Neural cell (in vitro differentiated cells): ENCODE results near the gene SH3TC1. TPM values are rescaled to one million over a fixed set of nuclear protein-coding genes. Genes with fewer than 3 reads are reported as not detected.

Experiments
- H2AFZ ChIP-seq: fragments of 200-600, 300-800 bp; sonication (generic), shearing (Covaris generic); 2 replicates; pipeline ENCODE4 v1.6.0; 2014; ENCODE audit warnings: low read depth, mild to moderate bottlenecking, antibody characterized with exemption, low read length, moderate library complexity
- H3F3A ChIP-seq: fragments of 200-600 bp; shearing (Covaris generic); 2 replicates; pipeline ENCODE4 v1.6.1; 2016; ENCODE audit warnings: mild to moderate bottlenecking, moderate library complexity, mixed read lengths, antibody characterized with exemption, low read length; ENCODE audit not compliant: insufficient read depth, poor library complexity, severe bottlenecking
- H3K27ac ChIP-seq: fragments of 200-600, 300-800 bp; sonication (generic), shearing (Covaris generic); 2 replicates; pipeline ENCODE4 v1.5.1; 2014; ENCODE audit warnings: mild to moderate bottlenecking, low read length, moderate library complexity
- H3K27me3 ChIP-seq: fragments of 300-800, 200-600 bp; sonication (generic), shearing (Covaris generic); 2 replicates; pipeline ENCODE4 v1.6.0; 2014; ENCODE audit warnings: mild to moderate bottlenecking, low read depth, low read length, moderate library complexity; ENCODE audit not compliant: insufficient read depth
- H3K36me3 ChIP-seq: fragments of 300-800, 200-600 bp; sonication (generic), shearing (Covaris generic); 2 replicates; pipeline ENCODE4 v1.5.1; 2014; ENCODE audit warnings: mild to moderate bottlenecking, antibody characterized with exemption, low read length, moderate library complexity; ENCODE audit not compliant: insufficient read depth
- H3K4me2 ChIP-seq: fragments of 300-800, 200-600 bp; sonication (generic), shearing (Covaris generic); 2 replicates; pipeline ENCODE4 v1.6.0; 2014; ENCODE audit warnings: mild to moderate bottlenecking, low read length
- H3K4me3 ChIP-seq: fragments of 300-800, 200-600 bp; sonication (generic), shearing (Covaris generic); 2 replicates; pipeline ENCODE4 v1.5.1; 2014; ENCODE audit warnings: mild to moderate bottlenecking, low read length, moderate library complexity
- H3K79me2 ChIP-seq: fragments of 200-600 bp; shearing (Covaris generic); replicated peaks from 2 replicates; pipeline ENCODE4 v1.6.0; 2014; ENCODE audit warnings: mild to moderate bottlenecking, low read length, moderate library complexity; ENCODE audit not compliant: insufficient read depth
- H3K9ac ChIP-seq: fragments of 300-800, 200-600 bp; sonication (generic), shearing (Covaris generic); 2 replicates; pipeline ENCODE4 v1.6.1; 2016; ENCODE audit warnings: mild to moderate bottlenecking, low read length, mixed read lengths
- H3K9me2 ChIP-seq: fragments of 200-600 bp; shearing (Covaris generic); 2 replicates; pipeline ENCODE4 v1.6.1; 2016; ENCODE audit warnings: mild to moderate bottlenecking, low read length, mixed read lengths; ENCODE audit not compliant: insufficient read depth
- H3K9me3 ChIP-seq: fragments of 200-600, 300-800 bp; sonication (generic), shearing (Covaris generic); 2 replicates; pipeline ENCODE4 v1.6.1; 2016; ENCODE audit warnings: mild to moderate bottlenecking, mixed run types, low read length, moderate library complexity, mixed read lengths
- H4K20me1 ChIP-seq: fragments of 200-600 bp; shearing (Covaris generic); 2 replicates; pipeline ENCODE4 v1.6.1; 2016; ENCODE audit warnings: mild to moderate bottlenecking, mixed run types; ENCODE audit not compliant: insufficient read depth
- CTCF ChIP-seq: fragments of 450-650 bp; IDR thresholded peaks from 2 replicates; pipeline ENCODE4 v1.5.1; 2014; ENCODE audit warnings: antibody characterized with exemption, mild to moderate bottlenecking, moderate library complexity; ENCODE audit not compliant: poor library complexity, severe bottlenecking
- EP300 ChIP-seq: fragments of 450-650 bp; conservative IDR thresholded peaks from 2 replicates; pipeline ENCODE4 v1.6.1; 2014; ENCODE audit warnings: antibody characterized with exemption, mild to moderate bottlenecking, moderate library complexity; ENCODE audit not compliant: poor library complexity, severe bottlenecking
- EZH2 ChIP-seq: fragments of 200-600, 300-800 bp; shearing (Covaris generic), sonication (generic); IDR thresholded peaks from 2 replicates; pipeline ENCODE4 v1.6.1; 2014; ENCODE audit warnings: antibody characterized with exemption, low read length, borderline replicate concordance, mild to moderate bottlenecking; ENCODE audit not compliant: insufficient read depth, poor library complexity, severe bottlenecking
- MXI1 ChIP-seq: fragments of 450-650 bp; conservative IDR thresholded peaks from 2 replicates; pipeline ENCODE4 v1.6.1; 2014; ENCODE audit warnings: antibody characterized with exemption, mild to moderate bottlenecking; ENCODE audit not compliant: poor library complexity, severe bottlenecking
- POLR2AphosphoS5 ChIP-seq: IDR thresholded peaks from 2 replicates; pipeline ENCODE4 v1.6.1; 2012
- RAD21 ChIP-seq: fragments of 450-650 bp; conservative IDR thresholded peaks from 2 replicates; pipeline ENCODE4 v1.6.1; 2014; ENCODE audit warnings: antibody characterized with exemption, mild to moderate bottlenecking, moderate library complexity
- REST ChIP-seq: IDR thresholded peaks from 2 replicates; pipeline ENCODE4 v1.6.1; 2012; ENCODE audit warnings: borderline replicate concordance
- SMC3 ChIP-seq: fragments of 450-650 bp; conservative IDR thresholded peaks from 2 replicates; pipeline ENCODE4 v1.6.1; 2014; ENCODE audit warnings: antibody characterized with exemption, mild to moderate bottlenecking, moderate library complexity; ENCODE audit not compliant: poor library complexity
- TAF1 ChIP-seq: IDR thresholded peaks from 2 replicates; pipeline ENCODE4 v1.6.1; 2012; ENCODE audit warnings: low read depth
- polyA plus RNA-seq: library from polyadenylated mRNA; depleted of rRNA; stranded (reverse); fragments of >200 nt; gene quantifications from 2 replicates; pipeline ENCODE4 v1.2.3, GENCODE V29; 2014

Gene SH3TC1
- polyA plus RNA-seq, 1 donor from 2014 or later: not detected

- H3K9ac ChIP-seq: no peak overlapping the region
- no peaks in the 10 kb centered on the region for H3K79me2 ChIP-seq
- no peaks in the 10 kb centered on the region for H4K20me1 ChIP-seq
- no peaks in the 10 kb centered on the region for H3K9me3 ChIP-seq
- H3K9me2 ChIP-seq: no peaks in the 10 kb centered on the region
- no peaks in the 10 kb centered on the region for H3K27me3 ChIP-seq
- H3K36me3 ChIP-seq: no peaks in the 10 kb centered on the region
- H3K4me3 ChIP-seq: no peak overlapping the region
- no peak overlapping the region for H2AFZ ChIP-seq
- no peak overlapping the region for H3K27ac ChIP-seq
- H3K4me2 ChIP-seq: no peak overlapping the region
- H3F3A ChIP-seq: no peaks in the 10 kb centered on the region
- TF ChIP-seq CTCF: no peak
- TF ChIP-seq SMC3: no peak
- TF ChIP-seq EP300: no peak
- no peak for TF ChIP-seq POLR2AphosphoS5
- no peak for TF ChIP-seq TAF1
- TF ChIP-seq EZH2: no peak
Measured at GRCh38 chr4:8289956-8290700, 91.0 kb downstream of the SH3TC1 start.

- no peaks in the 10 kb centered on the region for H3K36me3 ChIP-seq
- no peaks in the 10 kb centered on the region for H3K27me3 ChIP-seq
- H3K79me2 ChIP-seq: no peaks in the 10 kb centered on the region
- H2AFZ ChIP-seq: no peak overlapping the region
- no peak overlapping the region for H3K4me2 ChIP-seq
- no peak overlapping the region for H3K4me3 ChIP-seq
- no peaks in the 10 kb centered on the region for H3F3A ChIP-seq
- H3K27ac ChIP-seq: no peak overlapping the region
- H4K20me1 ChIP-seq: no peaks in the 10 kb centered on the region
- no peaks in the 10 kb centered on the region for H3K9me3 ChIP-seq
- no peak for TF ChIP-seq CTCF
- no peak for TF ChIP-seq TAF1
- TF ChIP-seq MXI1: no peak
- TF ChIP-seq SMC3: no peak
- no peak for TF ChIP-seq RAD21
- TF ChIP-seq REST: no peak
- no peak for TF ChIP-seq EZH2
- TF ChIP-seq EP300: no peak
- TF ChIP-seq POLR2AphosphoS5: no peak
- H3K9ac ChIP-seq: no peak overlapping the region
- H3K9me2 ChIP-seq: no peaks in the 10 kb centered on the region
Measured at GRCh38 chr4:8290701-8290970, 91.5 kb downstream of the SH3TC1 start.

Other genes with a start within 250 kb of the SH3TC1 start
- 14.9 and 103 TPM in 2 replicates for gene ABLIM2, start 40.5 kb upstream of the SH3TC1 start, polyA plus RNA-seq
- not detected in 2 replicates for gene HTRA3, start 70.5 kb downstream of the SH3TC1 start, polyA plus RNA-seq
- gene ACOX3, start 241.4 kb downstream of the SH3TC1 start, polyA plus RNA-seq: 13.2 and 14.6 TPM in 2 replicates
- 20.6 and 21.8 TPM in 2 replicates for gene TRMT44, start 241.5 kb downstream of the SH3TC1 start, polyA plus RNA-seq